Activated CD8-positive, alpha-beta memory T cell treated with anti-CD3 and anti-CD28 coated beads for 36 hours (primary cell): Measurements from ENCODE around the gene SLC6A3. TPM values are rescaled to one million over a fixed set of nuclear protein-coding genes. Genes with fewer than 3 reads are reported as not detected.

Experiments
- CTCF ChIA-PET: fragments of 350-600 bp; sonication (Branson Sonifier 250); formaldehyde crosslinking; loops from one replicate; lab custom pipeline; 2021; ENCODE audit warnings: antibody characterized with exemption; lab: Charles Lee
- POLR2A ChIA-PET: fragments of 350-600 bp; sonication (Branson Sonifier 250); formaldehyde crosslinking; loops from one replicate; lab custom pipeline; 2021; ENCODE audit warnings: antibody characterized with exemption; lab: Charles Lee
- total RNA-seq, 2 experiments: library from RNA; stranded (reverse); gene quantifications; one replicate each; pipeline ENCODE4 v1.2.3, GENCODE V29; 2021

SLC6A3 gene
- total RNA-seq, 2 experiments from 2014 or later: 0.08 TPM; not detected in 1

- ChIA-PET CTCF (no interaction called here), POLR2A (no interaction called here)
Measured at GRCh38 chr5:1400936-1401335, 44.3 kb downstream of the SLC6A3 start.

- CTCF ChIA-PET: no interaction called here
- POLR2A ChIA-PET: no interaction called here
Measured at GRCh38 chr5:1400211-1400855, 44.9 kb downstream of the SLC6A3 start.

- POLR2A ChIA-PET: no interaction called here
- CTCF ChIA-PET: no interaction called here
Measured at GRCh38 chr5:1399737-1400136, 45.5 kb downstream of the SLC6A3 start.

- ChIA-PET POLR2A (no interaction called here), CTCF (interaction anchor here (0.6 kb wide), 1 partner anchor 40 kb away, joined by 4 read pairs; no protein-coding TSS in a partner anchor)
Measured at GRCh38 chr5:1396293-1396816, 48.9 kb downstream of the SLC6A3 start.

GRCh38 chr5:1394881-1395860 lies 50.1 kb downstream of the SLC6A3 start:
- ChIA-PET CTCF (no interaction called here), POLR2A (no interaction called here)

GRCh38 chr5:1393571-1394501 lies 51.4 kb downstream of the SLC6A3 start:
- POLR2A ChIA-PET: no interaction called here

GRCh38 chr5:1392801-1393565 lies 52.3 kb downstream of the SLC6A3 start:
- POLR2A ChIA-PET: no interaction called here
- CTCF ChIA-PET: interaction anchor here (1.2 kb wide), 1 partner anchor 13 kb away, joined by 3 read pairs; no protein-coding TSS in a partner anchor

More at GRCh38 chr5:1393571-1394501, 51.4 kb downstream of the SLC6A3 start:
- CTCF ChIA-PET: interaction anchor here (1.2 kb wide), 1 partner anchor 14 kb away, joined by 3 read pairs; no protein-coding TSS in a partner anchor

GRCh38 chr5:1392261-1392660 lies 53.0 kb downstream of the SLC6A3 start:
- ChIA-PET CTCF (no interaction called here), POLR2A (no interaction called here)

- ChIA-PET CTCF (no interaction called here), POLR2A (no interaction called here)
Measured at GRCh38 chr5:1391691-1392090, 53.5 kb downstream of the SLC6A3 start.

- POLR2A ChIA-PET: no interaction called here
- CTCF ChIA-PET: no interaction called here
Measured at GRCh38 chr5:1390861-1391600, 54.2 kb downstream of the SLC6A3 start.

GRCh38 chr5:1390333-1390732 lies 54.9 kb downstream of the SLC6A3 start:
- CTCF ChIA-PET: no interaction called here
- POLR2A ChIA-PET: no interaction called here

GRCh38 chr5:1388383-1388967 lies 56.8 kb downstream of the SLC6A3 start:
- ChIA-PET CTCF (no interaction called here), POLR2A (no interaction called here)

GRCh38 chr5:1387876-1388275 lies 57.4 kb downstream of the SLC6A3 start:
- ChIA-PET POLR2A (no interaction called here), CTCF (no interaction called here)

- CTCF ChIA-PET: interaction anchor here (0.6 kb wide), 1 partner anchor 1088 kb away, joined by 3 read pairs; no protein-coding TSS in a partner anchor
- POLR2A ChIA-PET: interaction anchor here (2.3 kb wide), 1 partner anchor 43 kb away, joined by 7 read pairs; the partner anchor contains the start of gene CLPTM1L
Measured at GRCh38 chr5:1387059-1387755, 58.0 kb downstream of the SLC6A3 start.

GRCh38 chr5:1386274-1386717 lies 58.9 kb downstream of the SLC6A3 start:
- POLR2A ChIA-PET: interaction anchor here (2.3 kb wide), 1 partner anchor 42 kb away, joined by 7 read pairs; the partner anchor contains the start of gene CLPTM1L
- CTCF ChIA-PET: interaction anchor here (1.2 kb wide), 1 partner anchor 22 kb away, joined by 3 read pairs; no protein-coding TSS in a partner anchor
